ENCODE data around the gene CXCR4.

The CXCR4 gene

DNA sequence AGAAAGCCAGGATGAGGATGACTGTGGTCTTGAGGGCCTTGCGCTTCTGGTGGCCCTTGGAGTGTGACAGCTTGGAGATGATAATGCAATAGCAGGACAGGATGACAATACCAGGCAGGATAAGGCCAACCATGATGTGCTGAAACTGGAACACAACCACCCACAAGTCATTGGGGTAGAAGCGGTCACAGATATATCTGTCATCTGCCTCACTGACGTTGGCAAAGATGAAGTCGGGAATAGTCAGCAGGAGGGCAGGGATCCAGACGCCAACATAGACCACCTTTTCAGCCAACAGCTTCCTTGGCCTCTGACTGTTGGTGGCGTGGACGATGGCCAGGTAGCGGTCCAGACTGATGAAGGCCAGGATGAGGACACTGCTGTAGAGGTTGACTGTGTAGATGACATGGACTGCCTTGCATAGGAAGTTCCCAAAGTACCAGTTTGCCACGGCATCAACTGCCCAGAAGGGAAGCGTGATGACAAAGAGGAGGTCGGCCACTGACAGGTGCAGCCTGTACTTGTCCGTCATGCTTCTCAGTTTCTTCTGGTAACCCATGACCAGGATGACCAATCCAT is 2.7 kb downstream of the CXCR4 start:
- no peak for TF ChIP-seq CTCF (IDR thresholded peaks at IDR 0.05; ENCODE audit: low read depth, low read length, missing control alignments)
- DNase-seq (ENCODE audit: low read depth) = no peak
- H3K4me3 ChIP-seq (ENCODE audit: low read depth, low read length) = no peak overlapping the region

DNA sequence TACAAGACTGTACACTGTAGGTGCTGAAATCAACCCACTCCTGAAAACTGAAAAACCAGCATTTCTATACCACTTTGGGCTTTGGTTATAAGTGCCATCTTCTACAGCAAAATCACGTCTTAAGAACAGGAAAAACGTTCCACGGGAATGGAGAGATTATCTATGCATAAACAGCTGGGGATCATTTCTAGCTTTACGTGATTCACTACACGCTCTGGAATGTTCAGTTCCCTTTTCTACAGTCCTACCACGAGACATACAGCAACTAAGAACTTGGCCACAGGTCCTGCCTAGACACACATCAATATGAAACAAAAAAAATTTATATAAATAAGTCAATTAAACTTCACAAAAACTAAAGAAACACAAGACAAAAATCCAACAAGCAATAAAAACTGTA is 3.6 kb downstream of the CXCR4 start:
- DNase-seq (ENCODE audit: low read depth) = no peak
- no peak overlapping the region for H3K4me3 ChIP-seq (ENCODE audit: low read depth, low read length)
- TF ChIP-seq CTCF (IDR thresholded peaks at IDR 0.05; ENCODE audit: low read depth, low read length, missing control alignments) = no peak

DNA sequence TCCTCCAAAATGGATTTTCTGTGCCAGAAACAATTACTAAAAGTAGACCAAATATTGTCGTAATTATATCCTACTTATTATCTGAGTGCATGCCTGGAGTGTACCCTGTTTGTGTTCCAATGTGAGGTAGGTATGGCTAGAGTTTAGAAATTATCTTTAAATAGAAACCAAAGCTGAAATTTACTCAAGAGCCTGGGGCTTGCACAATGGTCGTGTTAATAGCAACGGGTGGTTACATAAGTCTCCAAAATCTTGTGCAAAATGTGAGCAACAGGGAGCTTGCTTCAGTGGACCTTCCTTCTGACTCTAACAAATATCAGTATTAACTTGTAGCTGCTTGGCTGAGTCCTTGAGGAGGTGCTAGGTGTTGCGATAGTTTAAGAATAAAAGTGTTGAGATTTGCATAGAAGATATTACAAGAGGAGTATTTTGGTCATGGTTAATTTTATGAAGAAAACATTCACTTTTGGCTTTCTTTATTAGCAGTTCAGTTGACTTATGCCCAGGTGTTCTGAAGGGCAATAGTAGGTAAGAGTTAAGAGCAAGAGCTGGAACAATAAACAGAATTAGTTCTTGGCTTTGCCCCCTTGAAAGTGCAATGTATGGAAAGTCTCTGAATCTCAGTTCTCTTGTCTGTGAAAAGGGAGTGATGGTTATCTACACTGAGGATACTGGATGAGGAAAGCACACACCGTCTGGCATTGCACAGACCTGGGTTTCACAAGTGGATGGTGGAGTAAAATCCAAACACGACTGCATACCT is 4.6 kb downstream of the CXCR4 start:
- no peak for TF ChIP-seq CTCF (IDR thresholded peaks at IDR 0.05; ENCODE audit: low read depth, low read length, missing control alignments)

GRCh38 chr2:136112317-136113208 is 5.4 kb downstream of the CXCR4 start:
- H3K4me3 ChIP-seq (ENCODE audit: low read depth, low read length) = no peak overlapping the region
- no peak for TF ChIP-seq CTCF (IDR thresholded peaks at IDR 0.05; ENCODE audit: low read depth, low read length, missing control alignments)
- DNase-seq (ENCODE audit: low read depth) = no peak

More for the DNA sequence above, 4.6 kb downstream of the CXCR4 start:
- DNase-seq (ENCODE audit: low read depth) = no peak
- no peak overlapping the region for H3K4me3 ChIP-seq (ENCODE audit: low read depth, low read length)

- H3K4me3 ChIP-seq (ENCODE audit: low read depth, low read length) = no peak overlapping the region
- no peak for DNase-seq (ENCODE audit: low read depth)
- TF ChIP-seq CTCF (IDR thresholded peaks at IDR 0.05; ENCODE audit: low read depth, low read length, missing control alignments) = no peak
These were observed 6.2 kb downstream of the CXCR4 start for GRCh38 chr2:136111711-136112110.

- H3K4me3 ChIP-seq (ENCODE audit: low read depth, low read length) = no peak overlapping the region
- no peak for TF ChIP-seq CTCF (IDR thresholded peaks at IDR 0.05; ENCODE audit: low read depth, low read length, missing control alignments)
- DNase-seq (ENCODE audit: low read depth) = no peak
These were observed 7.4 kb downstream of the CXCR4 start for GRCh38 chr2:136110526-136110925.

Measured in GM12864 (cell line).